KG1 (cell line): ENCODE results near the gene ZRANB2.

Source experiments
- DNase-seq: peaks from one replicate; lab custom pipeline; 2025; lab: John Stamatoyannopoulos, UW

The ZRANB2 gene

DNA sequence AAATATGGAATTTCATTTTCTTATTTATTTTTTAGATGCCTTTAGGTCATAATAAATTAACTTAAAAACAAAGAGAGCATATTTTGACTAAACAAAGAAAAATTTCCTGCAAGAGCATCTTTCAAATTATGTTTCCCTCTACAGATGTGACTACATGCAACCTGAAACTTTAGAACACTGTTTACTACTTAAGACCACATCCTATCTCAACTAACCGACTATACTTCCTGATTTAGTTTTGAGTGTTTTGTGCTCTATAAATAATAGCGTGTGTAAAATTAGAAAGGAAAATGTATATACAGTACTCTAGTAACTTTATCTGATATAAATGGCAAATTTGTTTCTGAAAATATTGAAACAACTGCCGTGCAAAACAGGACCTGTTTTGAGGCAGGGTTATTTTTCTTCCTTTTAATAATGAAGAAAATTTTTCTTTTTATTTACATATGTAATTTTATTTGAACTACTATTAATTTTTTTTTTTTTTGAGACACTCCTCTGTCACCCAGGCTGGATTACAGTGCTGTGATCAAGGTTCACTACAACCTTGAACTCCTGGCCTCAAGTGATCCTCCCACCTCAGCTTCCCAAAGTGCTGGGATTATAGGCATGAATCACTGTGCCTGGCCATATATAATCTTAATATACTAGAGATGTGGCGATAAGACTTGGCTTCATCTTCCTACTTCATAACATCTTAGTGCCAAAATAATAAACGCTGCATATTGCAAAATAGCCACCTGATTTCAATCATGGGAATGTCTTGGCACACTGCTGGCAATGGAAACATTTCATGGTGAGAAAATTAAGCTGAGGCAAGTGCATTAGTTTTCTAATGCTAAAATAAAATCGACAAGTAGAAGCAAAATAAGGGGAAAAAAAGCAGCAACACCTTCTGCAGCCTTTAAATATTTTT is 12.3 kb downstream of the ZRANB2 start:
- no peak for DNase-seq

DNA sequence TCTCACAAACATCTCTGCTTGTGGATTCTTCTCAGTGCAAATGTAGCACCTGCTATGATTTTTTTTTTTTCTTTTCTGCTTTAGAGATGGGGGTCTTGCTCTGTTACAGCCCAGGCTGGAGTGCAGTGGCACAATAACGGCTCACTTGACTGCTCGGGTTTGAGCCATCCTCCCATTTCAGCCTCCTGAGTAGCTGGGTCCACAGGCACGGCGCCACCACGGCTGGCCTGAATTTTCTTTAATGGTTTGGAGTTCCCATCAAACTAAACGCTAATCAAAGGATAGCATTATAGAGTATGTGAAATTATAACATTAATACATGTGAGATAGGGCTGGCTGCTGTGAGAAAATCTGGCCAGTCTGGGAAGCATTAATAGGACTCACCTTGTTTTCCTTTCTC is 26.0 kb downstream of the ZRANB2 start:
- no peak for DNase-seq

DNA sequence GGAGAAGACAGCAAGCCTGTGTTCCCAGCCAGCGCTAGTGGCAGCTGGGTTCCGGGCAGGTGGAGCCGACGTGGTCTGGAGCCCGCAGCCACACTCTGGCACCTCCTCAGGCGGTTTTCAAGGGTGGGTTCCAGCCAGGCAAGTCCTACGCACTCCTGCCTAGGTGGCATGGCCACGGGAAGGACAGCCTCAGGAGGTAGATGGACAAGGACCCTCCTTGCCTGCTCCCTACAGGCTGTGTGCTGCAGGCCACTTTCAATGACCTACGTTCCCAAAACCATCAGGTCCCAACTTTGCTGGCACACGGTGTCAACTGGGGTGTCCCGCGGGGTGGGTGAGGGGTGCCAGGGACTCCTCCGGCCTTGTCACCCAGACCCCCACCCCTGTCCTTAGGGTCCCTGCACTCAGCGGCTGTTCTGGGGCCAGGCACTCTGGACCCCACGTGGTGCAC is 26.5 kb downstream of the ZRANB2 start:
- DNase-seq = no peak

GRCh38 chr1:71053758-71054157 is 27.1 kb downstream of the ZRANB2 start:
- no peak for DNase-seq

GRCh38 chr1:71053146-71053545 is 27.7 kb downstream of the ZRANB2 start:
- DNase-seq = no peak

DNA sequence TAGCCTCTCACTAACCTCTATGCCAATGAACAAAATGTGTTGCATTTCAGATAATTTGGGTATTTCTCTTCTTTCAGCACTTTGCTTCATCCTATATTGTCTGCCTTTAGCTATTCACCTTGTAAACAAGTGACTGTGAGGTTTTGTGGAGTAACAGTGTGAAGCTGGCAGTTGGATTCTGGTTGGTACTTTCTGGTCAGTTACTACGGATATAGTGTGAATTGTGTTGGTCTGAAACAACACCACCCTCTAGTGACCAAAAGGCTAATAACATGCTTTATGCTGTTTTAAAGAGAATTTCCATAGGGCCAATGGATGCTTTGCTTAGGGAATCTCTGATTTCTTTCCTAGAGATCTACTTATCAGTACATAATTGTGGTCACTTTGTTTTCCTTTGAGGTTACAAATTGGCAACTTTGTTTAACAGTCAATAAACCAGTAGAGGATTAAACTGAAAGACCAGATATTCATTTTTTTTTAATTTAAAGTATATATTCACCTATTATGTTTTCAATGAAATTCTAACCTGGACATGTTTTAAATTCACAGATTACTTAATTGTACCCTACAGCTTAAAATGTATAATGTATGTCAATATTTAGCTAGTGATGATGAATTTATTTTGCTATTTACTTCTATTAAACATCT is 30.8 kb downstream of the ZRANB2 start:
- peak; percentile 54 for DNase-seq

- no peak for DNase-seq
These were observed 32.9 kb downstream of the ZRANB2 start, which contains the start of gene PTGER3 for GRCh38 chr1:71047635-71048607. Gene PTGER3 (minus strand): TSS chr1:71047816. CDS start chr1:71047577, 239 bp downstream.

DNA sequence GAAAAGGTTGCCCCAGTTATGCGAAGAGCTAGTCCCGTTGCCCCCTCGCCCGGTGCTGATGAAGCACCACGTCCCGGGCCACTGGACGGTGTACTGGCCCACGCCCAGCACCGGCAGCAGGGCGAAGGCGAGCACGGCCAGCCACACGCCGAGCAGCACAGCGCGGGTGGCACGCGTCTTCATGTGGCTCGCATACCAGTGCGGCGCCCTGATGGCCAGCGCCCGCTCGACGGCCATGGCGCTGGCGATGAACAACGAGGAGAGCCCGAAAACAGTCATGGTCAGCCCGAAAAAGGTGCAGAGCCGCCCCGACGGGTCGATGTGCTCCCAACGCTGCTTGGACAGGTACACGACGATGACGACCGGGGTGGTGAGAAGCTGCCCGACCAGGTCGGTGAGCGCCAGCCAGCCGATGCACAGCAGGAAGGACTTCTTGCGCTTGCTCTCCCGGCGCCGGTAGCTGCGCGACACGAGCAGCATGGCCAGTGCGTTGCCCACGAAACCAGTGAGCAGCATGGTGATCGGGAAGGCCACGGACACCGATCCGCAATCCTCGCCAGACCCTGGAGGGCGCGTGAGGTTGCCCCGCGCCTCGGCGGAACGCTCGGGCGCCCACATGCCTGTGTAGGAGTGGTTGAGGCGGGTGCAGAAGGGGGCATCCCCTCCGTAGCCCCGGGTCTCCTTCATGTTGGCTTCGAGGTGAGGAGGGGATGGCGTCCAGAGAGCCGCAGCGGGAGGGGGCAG is 33.8 kb downstream of the ZRANB2 start:
- no peak for DNase-seq

DNA sequence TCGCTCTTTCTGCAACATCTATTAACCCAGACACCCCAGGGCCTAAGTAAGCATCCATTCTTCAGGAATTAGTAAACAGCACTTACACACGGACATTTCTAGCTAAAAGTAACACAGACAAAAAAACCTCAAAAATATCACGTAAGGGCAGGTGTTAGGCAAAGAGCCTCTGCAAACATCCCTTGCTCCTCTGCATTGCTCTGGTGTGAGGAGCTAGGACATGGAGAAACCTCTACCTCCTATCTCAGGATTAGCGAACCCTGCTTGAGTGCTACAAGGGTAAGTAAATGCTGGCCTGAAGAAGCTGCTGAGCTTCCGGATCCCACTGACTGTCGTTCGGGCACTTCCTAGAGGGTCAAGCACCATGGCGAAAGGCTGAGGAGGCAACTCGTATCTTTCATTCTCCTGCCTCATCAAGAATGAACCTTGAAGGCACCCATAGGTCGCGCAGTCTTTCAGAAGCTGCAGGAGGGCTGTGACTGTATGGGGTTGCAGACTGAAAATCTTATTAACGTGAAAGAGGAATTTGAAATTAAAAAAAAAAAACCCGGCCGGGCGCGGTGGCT is 35.3 kb downstream of the ZRANB2 start:
- no peak for DNase-seq

- DNase-seq = no peak
These were observed 36.0 kb downstream of the ZRANB2 start for GRCh38 chr1:71044833-71045232.

DNA sequence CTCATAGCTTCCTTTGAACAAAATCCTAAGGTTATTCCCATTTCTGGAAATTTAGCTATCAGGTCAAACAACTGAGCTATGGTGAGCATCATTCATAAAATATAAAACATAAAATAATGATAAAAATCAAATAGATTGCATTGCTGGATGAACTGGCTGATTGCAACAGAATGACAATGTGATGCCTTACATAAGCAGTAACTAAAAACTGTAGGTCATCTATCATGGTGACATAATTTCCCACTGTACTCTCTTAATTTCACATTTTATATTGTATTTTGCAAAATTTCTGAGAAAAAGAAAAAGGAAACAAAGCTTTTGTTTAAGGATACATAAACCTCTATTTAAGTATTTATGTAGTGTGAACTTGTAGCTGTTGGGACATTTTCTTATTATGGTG is 37.8 kb downstream of the ZRANB2 start:
- no peak for DNase-seq

GRCh38 chr1:71041806-71042205 is 39.0 kb downstream of the ZRANB2 start:
- DNase-seq = no peak

- DNase-seq = no peak
These were observed 41.1 kb downstream of the ZRANB2 start for GRCh38 chr1:71039661-71040262.

DNA sequence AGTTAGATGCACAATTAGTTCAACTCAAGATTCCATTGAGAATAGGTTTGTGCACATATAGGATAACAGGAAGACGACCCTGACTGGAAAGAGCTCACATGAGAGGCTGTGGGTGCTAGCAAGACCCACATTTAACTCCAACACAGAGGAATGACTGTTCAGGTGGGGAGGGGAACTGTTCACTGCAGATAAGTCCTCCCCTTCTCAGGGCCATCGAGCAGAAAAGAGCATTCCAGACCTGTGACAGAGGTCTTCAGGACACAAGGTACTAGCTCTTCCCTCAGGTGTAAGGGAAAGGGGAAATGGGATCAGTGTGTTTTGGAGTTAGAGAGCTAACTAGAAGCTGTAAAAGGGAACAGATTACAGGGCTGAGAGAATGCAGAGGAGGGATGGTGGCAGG is 41.9 kb downstream of the ZRANB2 start:
- DNase-seq = no peak

- no peak for DNase-seq
These were observed 42.8 kb downstream of the ZRANB2 start for GRCh38 chr1:71037829-71038620.

DNA sequence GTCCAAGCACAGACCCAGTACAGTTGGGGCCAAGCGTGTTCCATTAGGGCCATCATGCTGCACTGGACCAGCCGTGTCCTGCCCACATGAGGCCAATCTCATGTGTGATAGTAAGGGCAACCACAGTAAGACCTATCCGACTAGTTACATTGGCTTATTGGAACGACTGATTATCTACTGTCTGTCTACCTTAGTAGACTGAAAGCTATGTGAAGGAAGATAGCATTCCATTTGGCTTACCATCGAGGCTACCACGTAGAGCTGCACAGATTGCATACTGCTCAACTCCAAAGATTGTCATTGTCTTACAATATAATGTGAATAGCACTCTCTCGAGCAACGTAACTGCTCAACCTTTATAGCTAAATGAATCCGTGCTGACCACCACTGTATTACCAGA is 43.8 kb downstream of the ZRANB2 start:
- no peak for DNase-seq

DNA sequence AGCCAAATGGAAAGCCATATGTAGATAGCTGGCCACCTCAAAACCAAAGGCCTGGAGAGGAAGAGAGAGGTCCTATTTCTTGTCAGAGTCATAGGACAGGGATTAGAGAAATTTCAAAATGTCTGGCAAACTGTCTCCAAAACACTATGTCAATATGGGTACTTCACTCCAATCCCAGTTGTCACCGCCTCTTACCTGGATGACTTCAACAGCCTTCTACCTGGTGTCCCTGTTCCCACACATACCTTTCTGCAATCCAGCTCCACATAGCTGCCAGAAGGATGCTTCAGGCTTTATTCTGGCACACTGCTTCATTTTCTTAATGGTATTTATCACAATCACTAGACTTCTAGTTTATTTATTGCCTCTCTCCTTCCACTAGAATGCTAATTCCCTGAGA is 47.7 kb downstream of the ZRANB2 start:
- no peak for DNase-seq

GRCh38 chr1:71031426-71031825 is 49.4 kb downstream of the ZRANB2 start:
- DNase-seq = no peak

DNA sequence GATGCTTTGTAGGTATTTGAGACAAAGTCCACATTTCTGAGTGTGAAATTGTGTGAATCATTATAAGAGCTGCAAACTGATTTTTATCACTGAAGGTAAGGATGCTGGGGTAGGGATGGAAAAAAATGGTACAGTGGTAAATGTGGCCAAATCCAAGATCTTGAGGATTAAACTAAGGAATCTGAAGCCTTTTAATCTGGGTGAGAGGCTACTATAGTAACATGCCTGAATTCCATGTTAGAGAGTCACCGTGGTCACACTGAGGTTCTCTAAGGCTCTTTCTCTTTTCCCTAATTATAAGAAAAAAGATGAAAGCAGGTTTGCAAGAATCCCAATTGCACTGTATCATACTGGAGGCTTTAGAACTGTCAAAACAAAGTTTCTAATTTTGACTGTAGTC is 50.8 kb downstream of the ZRANB2 start:
- DNase-seq = no peak

DNA sequence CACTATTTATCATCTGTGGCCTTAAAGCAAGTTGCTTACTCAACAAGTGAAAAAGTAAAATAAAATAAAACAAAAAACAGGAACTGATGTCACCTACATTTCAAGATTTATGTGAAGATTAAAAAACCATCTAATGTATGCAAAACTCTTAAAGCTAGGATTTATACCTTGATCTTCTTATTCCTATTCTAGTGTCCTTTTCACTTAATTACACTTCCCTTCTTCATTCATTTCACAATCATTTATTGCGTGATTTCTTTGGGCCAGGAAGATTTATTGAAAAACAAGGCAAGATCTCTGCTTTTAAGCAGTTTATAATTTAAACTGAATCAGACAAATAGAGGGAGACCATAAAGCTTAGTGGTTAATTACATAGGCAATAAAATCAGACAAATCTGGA is 51.9 kb downstream of the ZRANB2 start:
- DNase-seq = no peak
